Epithelial cell of proximal tubule (primary cell): ENCODE data around the gene TBKBP1. TPM values are rescaled to one million over a fixed set of nuclear protein-coding genes. Genes with fewer than 3 reads are reported as not detected.

ENCODE experiments used
- DNase-seq: peaks from one replicate; pipeline ENCODE4 v3.0.0-alpha.2; 2011; ENCODE audit warnings: low read depth
- H3K4me3 ChIP-seq: 2 replicates; pipeline ENCODE4 v1.5.1; 2011; ENCODE audit warnings: low read depth, mild to moderate bottlenecking, low read length
- total RNA-seq: library from RNA; depleted of rRNA; stranded (reverse); fragments of >200 nt; gene quantifications from 2 replicates; pipeline ENCODE4 v1.2.3, GENCODE V29; 2015
- TF ChIP-seq, protein P1 (sequence below): conservative IDR thresholded peaks from 2 replicates; pipeline ENCODE4 v1.5.1; 2012; ENCODE audit warnings: low read depth, mild to moderate bottlenecking, low read length

TBKBP1 gene
- total RNA-seq, 1 donor from 2014 or later: 4.2 TPM

GRCh38 chr17:47716375-47716774 lies 22.4 kb downstream of the TBKBP1 start:
- TF ChIP-seq, protein P1, sequence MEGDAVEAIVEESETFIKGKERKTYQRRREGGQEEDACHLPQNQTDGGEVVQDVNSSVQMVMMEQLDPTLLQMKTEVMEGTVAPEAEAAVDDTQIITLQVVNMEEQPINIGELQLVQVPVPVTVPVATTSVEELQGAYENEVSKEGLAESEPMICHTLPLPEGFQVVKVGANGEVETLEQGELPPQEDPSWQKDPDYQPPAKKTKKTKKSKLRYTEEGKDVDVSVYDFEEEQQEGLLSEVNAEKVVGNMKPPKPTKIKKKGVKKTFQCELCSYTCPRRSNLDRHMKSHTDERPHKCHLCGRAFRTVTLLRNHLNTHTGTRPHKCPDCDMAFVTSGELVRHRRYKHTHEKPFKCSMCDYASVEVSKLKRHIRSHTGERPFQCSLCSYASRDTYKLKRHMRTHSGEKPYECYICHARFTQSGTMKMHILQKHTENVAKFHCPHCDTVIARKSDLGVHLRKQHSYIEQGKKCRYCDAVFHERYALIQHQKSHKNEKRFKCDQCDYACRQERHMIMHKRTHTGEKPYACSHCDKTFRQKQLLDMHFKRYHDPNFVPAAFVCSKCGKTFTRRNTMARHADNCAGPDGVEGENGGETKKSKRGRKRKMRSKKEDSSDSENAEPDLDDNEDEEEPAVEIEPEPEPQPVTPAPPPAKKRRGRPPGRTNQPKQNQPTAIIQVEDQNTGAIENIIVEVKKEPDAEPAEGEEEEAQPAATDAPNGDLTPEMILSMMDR: no peak
- no peak for DNase-seq
- H3K4me3 ChIP-seq: no peak overlapping the region

- TF ChIP-seq, protein P1: peak; percentile 62
- no peak overlapping the region for H3K4me3 ChIP-seq
- DNase-seq: no peak
Measured at GRCh38 chr17:47717261-47717697, 23.3 kb downstream of the TBKBP1 start.

DNA sequence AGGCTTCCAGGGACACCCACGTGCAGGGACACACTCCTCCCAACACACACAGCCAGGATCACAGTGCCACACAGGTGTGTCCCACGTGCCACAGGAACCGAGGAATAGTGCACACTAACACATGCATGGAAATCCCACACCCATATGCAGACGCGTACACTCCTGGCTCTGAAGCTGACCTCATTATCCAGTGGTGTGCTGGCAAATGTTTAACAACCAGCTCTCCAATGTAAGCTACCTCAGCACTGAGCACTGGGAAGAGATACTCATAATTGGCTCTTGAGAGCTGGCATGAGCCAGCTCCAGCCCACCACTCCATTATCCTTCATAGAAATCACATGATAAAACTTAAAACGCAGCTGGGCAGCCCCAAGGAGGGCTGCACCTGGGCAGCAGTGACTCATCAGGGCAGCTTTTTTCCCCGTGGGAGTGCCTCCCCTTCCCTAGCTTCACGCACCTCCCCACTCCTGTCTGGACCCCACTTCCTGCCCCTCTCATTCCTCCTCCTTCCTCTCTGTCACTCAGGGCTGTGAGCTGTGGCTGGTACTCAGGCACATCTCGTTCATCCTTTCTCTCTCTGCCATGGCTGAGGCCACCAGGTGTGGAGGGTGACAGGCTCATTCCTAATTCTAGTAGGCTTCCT lies 24.1 kb downstream of the TBKBP1 start:
- DNase-seq: no peak
- H3K4me3 ChIP-seq: no peak overlapping the region
- TF ChIP-seq, protein P1: no peak

GRCh38 chr17:47718634-47719405 lies 24.9 kb downstream of the TBKBP1 start:
- TF ChIP-seq, protein P1: no peak
- H3K4me3 ChIP-seq: no peak overlapping the region
- DNase-seq: no peak

GRCh38 chr17:47719411-47720152 lies 25.6 kb downstream of the TBKBP1 start:
- no peak overlapping the region for H3K4me3 ChIP-seq
- TF ChIP-seq, protein P1: no peak
- DNase-seq: no peak

- TF ChIP-seq, protein P1: no peak
- no peak for DNase-seq
- no peak overlapping the region for H3K4me3 ChIP-seq
Measured at GRCh38 chr17:47720196-47720595, 26.2 kb downstream of the TBKBP1 start.
